GM18907 (cell line): Measurements from ENCODE around the gene HYAL2.
"Not testable (repeated sequence)": the region's sequence is repeated elsewhere in the genome, so short reads cannot be mapped to it uniquely, and the experiment has no call there.

Experiments used
- ATAC-seq: cut with Tn5 transposase; IDR thresholded peaks from one replicate; pipeline ENCODE4 v1.9.1; 2021; ENCODE audit warnings: mild to moderate bottlenecking, moderate library complexity; ENCODE audit not compliant: unreplicated experiment

The HYAL2 gene

GRCh38 chr3:50272911-50273688, 49.4 kb downstream of the HYAL2 start:
- peak; percentile 81 for ATAC-seq

- not testable (repeated sequence) for ATAC-seq
Observed at GRCh38 chr3:50272538-50272910, 50.0 kb downstream of the HYAL2 start.

GRCh38 chr3:50271314-50271936, 51.1 kb downstream of the HYAL2 start:
- ATAC-seq: no peak

GRCh38 chr3:50270422-50271224, 51.9 kb downstream of the HYAL2 start:
- ATAC-seq: no peak

- no peak for ATAC-seq
Observed at GRCh38 chr3:50269977-50270413, 52.5 kb downstream of the HYAL2 start.

GRCh38 chr3:50269460-50269859, 53.1 kb downstream of the HYAL2 start:
- ATAC-seq: no peak

GRCh38 chr3:50268703-50269451, 53.7 kb downstream of the HYAL2 start, which contains the start of gene SEMA3B:
Gene SEMA3B (plus strand): TSS chr3:50269147. CDS start chr3:50269241, 94 bp downstream.
- ATAC-seq: no peak

- ATAC-seq: no peak
Observed at GRCh38 chr3:50268276-50268675, 54.3 kb downstream of the HYAL2 start.
